ENCODE measurements around the gene MARCHF9. TPM values are rescaled to one million over a fixed set of nuclear protein-coding genes. Genes with fewer than 3 reads are reported as not detected.

Gene MARCHF9
- total RNA-seq, 1 donor from 2014 or later = 34.3 TPM

- no peak for DNase-seq (ENCODE audit: low spot score, unreplicated experiment)
- no peak overlapping the region for H3K4me3 Mint-ChIP-seq (ENCODE audit: low read depth)
- H3K27me3 Mint-ChIP-seq = peaks cover 95% of the 10 kb centered on the region
- H3K9me3 Mint-ChIP-seq (ENCODE audit: low read depth) = no peaks in the 10 kb centered on the region
- no peak overlapping the region for H3K27ac Mint-ChIP-seq
- TF ChIP-seq CTCF (IDR thresholded peaks at IDR 0.05; ENCODE audit: unreplicated experiment) = no peak
- no peaks in the 10 kb centered on the region for H3K36me3 Mint-ChIP-seq (ENCODE audit: insufficient read depth)
- H3K4me1 Mint-ChIP-seq (ENCODE audit: low read depth) = peaks cover 16% of the 10 kb centered on the region
Observed at GRCh38 chr12:57731411-57732080, 23.4 kb upstream of the MARCHF9 start.

- Mint-ChIP-seq H3K36me3 (ENCODE audit: insufficient read depth) (no peaks in the 10 kb centered on the region), H3K4me3 (ENCODE audit: low read depth) (no peak overlapping the region), H3K27me3 (peaks cover 95% of the 10 kb centered on the region), H3K27ac (no peak overlapping the region), H3K9me3 (ENCODE audit: low read depth) (no peaks in the 10 kb centered on the region), H3K4me1 (ENCODE audit: low read depth) (peaks cover 20% of the 10 kb centered on the region)
- no peak for TF ChIP-seq CTCF (IDR thresholded peaks at IDR 0.05; ENCODE audit: unreplicated experiment)
- DNase-seq (ENCODE audit: low spot score, unreplicated experiment) = no peak
Observed at GRCh38 chr12:57732270-57732669, 22.6 kb upstream of the MARCHF9 start.

GRCh38 chr12:57732726-57733593, 21.9 kb upstream of the MARCHF9 start:
- peaks cover 88% of the 10 kb centered on the region for H3K27me3 Mint-ChIP-seq
- no peak overlapping the region for H3K27ac Mint-ChIP-seq
- DNase-seq (ENCODE audit: low spot score, unreplicated experiment) = no peak
- no peaks in the 10 kb centered on the region for H3K9me3 Mint-ChIP-seq (ENCODE audit: low read depth)
- peaks cover 17% of the 10 kb centered on the region for H3K4me1 Mint-ChIP-seq (ENCODE audit: low read depth)
- H3K4me3 Mint-ChIP-seq (ENCODE audit: low read depth) = no peak overlapping the region
- H3K36me3 Mint-ChIP-seq (ENCODE audit: insufficient read depth) = no peaks in the 10 kb centered on the region
- no peak for TF ChIP-seq CTCF (IDR thresholded peaks at IDR 0.05; ENCODE audit: unreplicated experiment)

GRCh38 chr12:57733928-57734327, 21.0 kb upstream of the MARCHF9 start:
- no peak for TF ChIP-seq CTCF (IDR thresholded peaks at IDR 0.05; ENCODE audit: unreplicated experiment)
- Mint-ChIP-seq H3K27me3 (peaks cover 81% of the 10 kb centered on the region), H3K9me3 (ENCODE audit: low read depth) (no peaks in the 10 kb centered on the region), H3K27ac (no peak overlapping the region), H3K36me3 (ENCODE audit: insufficient read depth) (no peaks in the 10 kb centered on the region), H3K4me3 (ENCODE audit: low read depth) (no peak overlapping the region), H3K4me1 (ENCODE audit: low read depth) (peaks cover 19% of the 10 kb centered on the region)
- no peak for DNase-seq (ENCODE audit: low spot score, unreplicated experiment)

GRCh38 chr12:57734591-57734990, 20.3 kb upstream of the MARCHF9 start:
- Mint-ChIP-seq H3K4me3 (ENCODE audit: low read depth) (no peak overlapping the region), H3K27me3 (peaks cover 81% of the 10 kb centered on the region), H3K36me3 (ENCODE audit: insufficient read depth) (no peaks in the 10 kb centered on the region), H3K9me3 (ENCODE audit: low read depth) (no peaks in the 10 kb centered on the region), H3K27ac (no peak overlapping the region), H3K4me1 (ENCODE audit: low read depth) (peaks cover 21% of the 10 kb centered on the region)
- TF ChIP-seq CTCF (IDR thresholded peaks at IDR 0.05; ENCODE audit: unreplicated experiment) = no peak
- DNase-seq (ENCODE audit: low spot score, unreplicated experiment) = no peak
